Endodermal cell (in vitro differentiated cells): ENCODE results near the gene LYPD5. TPM values are rescaled to one million over a fixed set of nuclear protein-coding genes. Genes with fewer than 3 reads are reported as not detected.

Experiments
- DNase-seq: peaks from one replicate; pipeline ENCODE4 v3.0.0-alpha.2; 2017
- H3K27ac ChIP-seq: 2 replicates; pipeline ENCODE4 v1.5.1; 2013; ENCODE audit warnings: mild to moderate bottlenecking, low read depth, low read length, moderate library complexity
- H3K27me3 ChIP-seq: 2 replicates; pipeline ENCODE4 v1.6.1; 2013; ENCODE audit warnings: mild to moderate bottlenecking, low read length, moderate library complexity; ENCODE audit not compliant: insufficient read depth, control insufficient read depth, poor library complexity, severe bottlenecking
- H3K36me3 ChIP-seq: 2 replicates; pipeline ENCODE4 v1.7.0; 2013; ENCODE audit warnings: mild to moderate bottlenecking, low read length, moderate library complexity; ENCODE audit not compliant: control insufficient read depth, insufficient read depth
- H3K4me1 ChIP-seq: one replicate; pipeline ENCODE4 v1.7.0; 2013; ENCODE audit warnings: low read length; ENCODE audit not compliant: control insufficient read depth, insufficient read depth
- H3K4me3 ChIP-seq: 2 replicates; pipeline ENCODE4 v1.5.1; 2013; ENCODE audit warnings: mild to moderate bottlenecking, low read length, moderate library complexity
- H3K9ac ChIP-seq: 2 replicates; pipeline ENCODE4 v1.6.1; 2013; ENCODE audit warnings: mild to moderate bottlenecking, low read length, moderate library complexity; ENCODE audit not compliant: poor library complexity, severe bottlenecking; ENCODE audit errors: extremely low read depth
- H3K9me3 ChIP-seq: 2 replicates; pipeline ENCODE4 v1.6.1; 2013; ENCODE audit warnings: mild to moderate bottlenecking, low read length, moderate library complexity; ENCODE audit not compliant: control insufficient read depth
- H3K27ac Mint-ChIP-seq: 2 replicates; pipeline ENCODE4 v1.8.0; 2020; ENCODE audit warnings: mixed read lengths
- H3K27me3 Mint-ChIP-seq: 2 replicates; pipeline ENCODE4 v1.8.0; 2021; ENCODE audit warnings: mild to moderate bottlenecking, mixed read lengths; ENCODE audit not compliant: insufficient read depth
- H3K36me3 Mint-ChIP-seq: 2 replicates; pipeline ENCODE4 v1.8.0; 2020; ENCODE audit warnings: low read depth, mixed read lengths
- H3K4me1 Mint-ChIP-seq: 2 replicates; pipeline ENCODE4 v1.8.0; 2020; ENCODE audit warnings: mixed read lengths
- H3K4me3 Mint-ChIP-seq: 2 replicates; pipeline ENCODE4 v1.8.0; 2020; ENCODE audit warnings: mild to moderate bottlenecking, moderate library complexity, mixed read lengths
- H3K9me3 Mint-ChIP-seq: 2 replicates; pipeline ENCODE4 v1.8.0; 2020; ENCODE audit warnings: mild to moderate bottlenecking, mixed read lengths
- CTCF ChIP-seq: fragments of 200-600 bp; sonication (generic); conservative IDR thresholded peaks from 2 replicates; pipeline ENCODE4 v1.5.0; 2021; ENCODE audit warnings: antibody characterized with exemption, mild to moderate bottlenecking
- WGBS, 2 experiments: methylation state at CpG; one replicate each; pipeline versions ENCODE4 v1.1.5 to v1.1.7; 2013; ENCODE audit warnings: missing lambda C conversion rate in 2 of 2, mixed read lengths in 1 of 2; ENCODE audit not compliant: insufficient coverage in 1 of 2, insufficient read length in 1 of 2; 5-methylcytosine and 5-hydroxymethylcytosine counted together
- long read RNA-seq, 4 experiments: library from polyadenylated mRNA in 2 of 4; library from RNA in 1 of 4; library from capped mRNA in 1 of 4; stranded (forward) in 3 of 4; unstranded in 1 of 4; transcript quantifications; one replicate each; pipeline ENCODE4 v2.0.0, GENCODE V29; 2020 to 2021; ENCODE audit warnings: inconsistent platforms in 1 of 4
- polyA plus RNA-seq, 2 experiments: library from polyadenylated mRNA; stranded (reverse); fragments of 50-300 nt; gene quantifications; one replicate each; pipeline ENCODE4 v1.2.3, GENCODE V29; 2013
- total RNA-seq, 2 donors: library from RNA; stranded (reverse); fragmentation: NEBNext Ultra II Directional in 1 of 2; extraction: Animal tissue kit (Norgen Biotek cat#: 25700) in 1 of 2; gene quantifications; 2 replicates in 1 of 2; 3 replicates in 1 of 2; pipeline ENCODE4 v1.2.1, GENCODE V29; 2021

Gene LYPD5, protein sequence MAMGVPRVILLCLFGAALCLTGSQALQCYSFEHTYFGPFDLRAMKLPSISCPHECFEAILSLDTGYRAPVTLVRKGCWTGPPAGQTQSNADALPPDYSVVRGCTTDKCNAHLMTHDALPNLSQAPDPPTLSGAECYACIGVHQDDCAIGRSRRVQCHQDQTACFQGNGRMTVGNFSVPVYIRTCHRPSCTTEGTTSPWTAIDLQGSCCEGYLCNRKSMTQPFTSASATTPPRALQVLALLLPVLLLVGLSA
- under 1 TPM in 1 of 2 donors, not detected in 1; 0.11 TPM for total RNA-seq
- polyA plus RNA-seq (2013, experiment 1 of 2), result not detected
- polyA plus RNA-seq (2013, experiment 2 of 2), result not detected
- long read RNA-seq, experiment 1, result 0 reads
- long read RNA-seq, experiment 2, result 0 reads
- long read RNA-seq, experiment 3, result 0 reads
- long read RNA-seq, experiment 4, result 0 reads

DNA sequence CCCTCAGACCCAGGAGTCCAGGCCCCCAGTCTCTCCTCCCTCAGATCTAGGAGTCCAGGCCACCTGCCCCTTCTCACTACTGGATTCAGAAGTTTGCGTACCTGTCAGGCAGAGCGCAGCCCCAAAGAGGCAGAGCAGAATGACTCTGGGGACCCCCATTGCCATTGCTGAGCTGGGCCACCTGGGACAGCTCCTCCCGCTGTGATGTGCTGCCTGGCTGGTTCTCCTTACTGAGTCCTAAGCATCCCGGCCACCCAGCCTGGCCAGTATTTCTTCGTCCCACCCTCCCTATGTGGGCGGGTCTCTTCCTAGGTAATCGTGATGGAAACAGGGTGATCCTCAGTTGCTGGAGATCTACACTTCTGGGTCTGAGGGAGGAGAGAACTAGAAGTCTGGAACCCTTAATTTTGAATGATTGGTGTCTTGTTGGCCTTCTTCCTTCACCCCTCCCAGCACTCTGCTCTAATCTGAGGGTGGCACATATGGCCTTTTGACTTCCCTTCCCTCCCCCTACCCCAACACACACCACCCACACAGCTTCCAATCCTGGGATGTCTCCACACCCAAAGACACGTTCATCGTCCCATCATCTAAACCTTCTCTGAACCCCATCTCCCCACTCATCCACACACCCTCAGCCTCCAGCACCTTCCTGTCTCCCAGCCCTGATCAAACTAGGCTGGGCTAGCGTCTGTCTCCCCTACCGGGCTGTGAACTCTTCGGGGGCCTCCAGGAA, at the start of gene LYPD5:
Gene LYPD5, minus strand, starts transcription at position 232 of the 736 bp plus-strand sequence. Its CDS starts 67 bp downstream, at position 165.
- H3K36me3 ChIP-seq, result no peaks in the 10 kb centered on the region
- no peaks in the 10 kb centered on the region for H3K4me1 Mint-ChIP-seq
- no peaks in the 10 kb centered on the region for H3K36me3 Mint-ChIP-seq
- WGBS, 2 experiments, result 72 to 88% methylated on average over 3 to 12 of the region's 12 CpGs
- H3K27me3 ChIP-seq, result peaks cover 42% of the 10 kb centered on the region
- no peak within 1 kb of the TSS for H3K4me3 Mint-ChIP-seq
- H3K9ac ChIP-seq, result no peak within 1 kb of the TSS
- no peak for DNase-seq
- no peak within 1 kb of the TSS for H3K4me3 ChIP-seq
- H3K27me3 Mint-ChIP-seq, result peaks cover 69% of the 10 kb centered on the region
- no peaks in the 10 kb centered on the region for H3K4me1 ChIP-seq
- no peak for TF ChIP-seq CTCF
- no peaks in the 10 kb centered on the region for H3K9me3 ChIP-seq
- H3K9me3 Mint-ChIP-seq, result no peaks in the 10 kb centered on the region
- H3K27ac ChIP-seq, result no peak within 1 kb of the TSS
- no peak within 1 kb of the TSS for H3K27ac Mint-ChIP-seq

- Mint-ChIP-seq H3K9me3 (peaks cover 83% of the 10 kb centered on the region), H3K27me3 (no peaks in the 10 kb centered on the region), H3K27ac (no peak overlapping the region), H3K36me3 (peaks cover 76% of the 10 kb centered on the region), H3K4me1 (no peaks in the 10 kb centered on the region), H3K4me3 (no peak overlapping the region)
- peaks cover 89% of the 10 kb centered on the region for H3K9me3 ChIP-seq
- TF ChIP-seq CTCF, result no peak
- no peaks in the 10 kb centered on the region for H3K27me3 ChIP-seq
- no peak overlapping the region for H3K27ac ChIP-seq
- no peaks in the 10 kb centered on the region for H3K4me1 ChIP-seq
- no peak for DNase-seq
- peak overlapping the region; percentile 42 for H3K4me3 ChIP-seq
- no peak overlapping the region for H3K9ac ChIP-seq
- H3K36me3 ChIP-seq, result peaks cover 59% of the 10 kb centered on the region
Observed at GRCh38 chr19:43848821-43849220, 46.6 kb upstream of the LYPD5 start.

DNA sequence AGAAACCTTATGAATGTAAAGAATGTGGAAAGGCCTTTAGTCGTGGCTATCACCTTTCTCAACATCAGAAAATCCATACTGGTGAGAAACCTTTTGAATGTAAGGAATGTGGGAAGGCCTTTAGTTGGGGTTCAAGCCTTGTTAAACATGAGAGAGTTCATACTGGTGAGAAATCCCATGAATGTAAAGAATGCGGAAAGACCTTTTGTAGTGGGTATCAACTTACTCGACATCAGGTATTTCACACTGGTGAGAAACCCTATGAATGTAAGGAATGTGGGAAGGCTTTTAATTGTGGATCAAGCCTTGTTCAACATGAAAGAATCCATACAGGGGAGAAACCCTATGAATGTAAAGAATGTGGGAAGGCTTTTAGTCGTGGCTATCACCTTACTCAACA, 45.6 kb upstream of the LYPD5 start:
- Mint-ChIP-seq H3K4me1 (no peaks in the 10 kb centered on the region), H3K36me3 (peaks cover 83% of the 10 kb centered on the region), H3K4me3 (no peak overlapping the region), H3K27ac (no peak overlapping the region), H3K9me3 (peaks cover 85% of the 10 kb centered on the region), H3K27me3 (no peaks in the 10 kb centered on the region)
- peak overlapping the region; percentile 42 for H3K4me3 ChIP-seq
- no peak for TF ChIP-seq CTCF
- no peaks in the 10 kb centered on the region for H3K4me1 ChIP-seq
- WGBS, 2 experiments, result 77 to 98% methylated on average over 2 to 3 of the region's 4 CpGs
- peaks cover 97% of the 10 kb centered on the region for H3K9me3 ChIP-seq
- DNase-seq, result no peak
- no peak overlapping the region for H3K9ac ChIP-seq
- no peaks in the 10 kb centered on the region for H3K27me3 ChIP-seq
- H3K36me3 ChIP-seq, result peaks cover 68% of the 10 kb centered on the region
- H3K27ac ChIP-seq, result no peak overlapping the region
